AG04450 (cell line): ENCODE data around the gene PPP2CA. TPM values are rescaled to one million over a fixed set of nuclear protein-coding genes. Genes with fewer than 3 reads are reported as not detected.
"Not testable (repeated sequence)": the region's sequence is repeated elsewhere in the genome, so short reads cannot be mapped to it uniquely, and the experiment has no call there.

Experiments
- CTCF ChIA-PET: fragments of 300-600, 350-600 bp; formaldehyde crosslinking; extraction: SDS; loops from one replicate; lab custom pipeline; 2022; ENCODE audit warnings: antibody characterized with exemption, inconsistent platforms; lab: Charles Lee
- POLR2A ChIA-PET: fragments of 350-600 bp; formaldehyde crosslinking; extraction: SDS; loops from one replicate; lab custom pipeline; 2021; ENCODE audit warnings: antibody characterized with exemption, inconsistent platforms; lab: Yijun Ruan, JAX
- DNase-seq: peaks from one replicate; pipeline ENCODE4 v3.0.0-alpha.2; 2011; ENCODE audit warnings: low read depth, low spot score
- H3K27ac ChIP-seq: one replicate; pipeline ENCODE4 v1.5.1; 2012; ENCODE audit warnings: low read depth, low read length, control low read depth
- H3K27me3 ChIP-seq: one replicate; pipeline ENCODE4 v1.6.0; 2012; ENCODE audit warnings: low read length; ENCODE audit not compliant: control insufficient read depth, insufficient read depth
- H3K4me3 ChIP-seq: 2 replicates; pipeline ENCODE4 v1.5.1; 2011; ENCODE audit warnings: mild to moderate bottlenecking, low read depth, low read length, control low read depth
- H3K9me3 ChIP-seq: 2 replicates; pipeline ENCODE4 v1.5.1; 2012; ENCODE audit warnings: low read length; ENCODE audit not compliant: control insufficient read depth, insufficient read depth
- CTCF ChIP-seq: IDR thresholded peaks from 2 replicates; pipeline ENCODE4 v1.5.1; 2011; ENCODE audit warnings: low read depth, low read length, control low read depth, inconsistent platforms
- polyA plus RNA-seq: library from polyadenylated mRNA; depleted of rRNA; stranded (reverse); fragments of >200 nt; gene quantifications from 2 replicates; pipeline ENCODE4 v1.2.3, GENCODE V29; 2011

PPP2CA gene
- polyA plus RNA-seq, 1 experiment: 252 TPM

GRCh38 chr5:134268019-134268601, 42.2 kb upstream of the PPP2CA start:
- no peak for DNase-seq
- TF ChIP-seq CTCF: no peak
- no peaks in the 10 kb centered on the region for H3K27me3 ChIP-seq
- H3K4me3 ChIP-seq: no peak overlapping the region
- CTCF ChIA-PET: interaction anchor here (1.0 to 1.3 kb wide), 2 partner anchors 20 to 319 kb away, joined by 4 to 6 read pairs; no protein-coding TSS in a partner anchor
- no peak overlapping the region for H3K27ac ChIP-seq
- H3K9me3 ChIP-seq: peaks cover 6% of the 10 kb centered on the region
- POLR2A ChIA-PET: interaction anchor here (1.2 kb wide), 1 partner anchor 42 kb away, joined by 4 read pairs; the partner anchor contains the start of gene PPP2CA

GRCh38 chr5:134267366-134268018, 41.6 kb upstream of the PPP2CA start:
- TF ChIP-seq CTCF: no peak
- no peak for DNase-seq
- no peaks in the 10 kb centered on the region for H3K27me3 ChIP-seq
- ChIA-PET POLR2A (no interaction called here), CTCF (interaction anchor here (0.9 to 1.3 kb wide), 4 partner anchors 20 to 320 kb away, joined by 3 to 6 read pairs (median 4); no protein-coding TSS in a partner anchor)
- peaks cover 9% of the 10 kb centered on the region for H3K9me3 ChIP-seq
- H3K4me3 ChIP-seq: no peak overlapping the region
- H3K27ac ChIP-seq: no peak overlapping the region

- Histone ChIP-seq H3K9me3 (peaks cover 17% of the 10 kb centered on the region), H3K4me3 (no peak overlapping the region), H3K27ac (no peak overlapping the region), H3K27me3 (no peaks in the 10 kb centered on the region)
- no peak for DNase-seq
- POLR2A ChIA-PET: no interaction called here
- CTCF ChIA-PET: no interaction called here
- TF ChIP-seq CTCF: no peak
Measured at GRCh38 chr5:134263801-134264200, 37.9 kb upstream of the PPP2CA start.

GRCh38 chr5:134262629-134263028, 36.8 kb upstream of the PPP2CA start:
- DNase-seq, CTCF ChIA-PET, POLR2A ChIA-PET, H3K27ac ChIP-seq, H3K27me3 ChIP-seq, H3K4me3 ChIP-seq: not testable (repeated sequence)
- peaks cover 17% of the 10 kb centered on the region for H3K9me3 ChIP-seq

- ChIA-PET CTCF (interaction anchor here (0.6 to 0.7 kb wide), 2 partner anchors 24 to 280 kb away, joined by 4 to 8 read pairs; no protein-coding TSS in a partner anchor), POLR2A (no interaction called here)
- Histone ChIP-seq H3K27me3 (no peaks in the 10 kb centered on the region), H3K27ac (no peak overlapping the region), H3K4me3 (no peak overlapping the region), H3K9me3 (peaks cover 11% of the 10 kb centered on the region)
- TF ChIP-seq CTCF: no peak
- no peak for DNase-seq
Measured at GRCh38 chr5:134258896-134259295, 33.0 kb upstream of the PPP2CA start.
